GM12878 (cell line): ENCODE results near the gene CDKN2B-AS1. TPM values are rescaled to one million over a fixed set of nuclear protein-coding genes. Genes with fewer than 3 reads are reported as not detected.

Experiments used
- ATAC-seq: fragments of 200-7000 bp; cut with Tn5 transposase; 3 replicates; pipeline ENCODE4 v1.9.1; 2020; ENCODE audit warnings: mild to moderate bottlenecking, moderate library complexity
- BruUV-seq: library from RNA; stranded (reverse); fragments of 400-500 nt; replicated peaks from 2 replicates; lab custom pipeline; 2021; lab: Mats Ljungman, UMichigan
- CTCF ChIA-PET: fragments of 300-600 bp; sonication (Branson Sonifier 250); formaldehyde crosslinking; extraction: SDS; loops from one replicate; lab custom pipeline; 2021; ENCODE audit warnings: inconsistent platforms; lab: Yijun Ruan, JAX
- POLR2A ChIA-PET: fragments of 350-600 bp; formaldehyde crosslinking; extraction: SDS; loops from one replicate; lab custom pipeline; 2021; ENCODE audit warnings: inconsistent platforms; lab: Charles Lee
- RAD21 ChIA-PET: fragments of 300-600 bp; sonication (Branson Sonifier 250); formaldehyde crosslinking; loops from one replicate; lab custom pipeline; 2023; ENCODE audit warnings: antibody characterized with exemption; ENCODE audit not compliant: unreplicated experiment; lab: Charles Lee
- SMC1A ChIA-PET: fragments of 300-600 bp; sonication (Branson Sonifier 250); formaldehyde crosslinking; loops from one replicate; lab custom pipeline; 2023; ENCODE audit not compliant: unreplicated experiment, uncharacterized antibody; lab: Charles Lee
- DNase-seq: peaks from one replicate; pipeline ENCODE4 v3.0.0-alpha.2; 2011; ENCODE audit warnings: low read depth, low spot score
- FAIRE-seq: peaks from 3 replicates; lab custom pipeline; 2011; peaks lifted over from hg19 to GRCh38; lab: Jason Lieb, UNC
- H2AFZ ChIP-seq: 2 replicates; pipeline ENCODE4 v1.6.0; 2011; ENCODE audit warnings: low read depth, low read length, control low read depth; ENCODE audit not compliant: control insufficient read depth
- H3K27ac ChIP-seq: 2 replicates; pipeline ENCODE4 v1.5.1; 2011; ENCODE audit warnings: control low read depth; ENCODE audit not compliant: control insufficient read depth, insufficient read depth
- H3K27me3 ChIP-seq, 2 experiments: replicated peaks in 1 of 2; 2 replicates each; pipeline versions ENCODE4 v1.6.0 to v1.6.1; 2011; ENCODE audit warnings: low read length in 1 of 2; ENCODE audit not compliant: control insufficient read depth in 2 of 2, insufficient read depth in 2 of 2
- H3K36me3 ChIP-seq, 2 experiments: 2 replicates each; pipeline ENCODE4 v1.5.1; 2011; ENCODE audit warnings: low read length in 1 of 2; ENCODE audit not compliant: control insufficient read depth in 2 of 2, insufficient read depth in 2 of 2
- H3K4me1 ChIP-seq: 2 replicates; pipeline ENCODE4 v1.6.1; 2011; ENCODE audit warnings: mild to moderate bottlenecking, low read length, moderate library complexity, mixed read lengths; ENCODE audit not compliant: control insufficient read depth, insufficient read depth
- H3K4me2 ChIP-seq: 2 replicates; pipeline ENCODE4 v1.6.0; 2011; ENCODE audit warnings: control low read depth; ENCODE audit not compliant: control insufficient read depth, insufficient read depth
- H3K4me3 ChIP-seq: fragments of 200-600 bp; sonication (generic); 2 replicates; pipeline ENCODE4 v1.5.1; 2016
- H3K79me2 ChIP-seq: 2 replicates; pipeline ENCODE4 v1.6.0; 2011; ENCODE audit warnings: low read length; ENCODE audit not compliant: control insufficient read depth, insufficient read depth
- H3K9ac ChIP-seq: 2 replicates; pipeline ENCODE4 v1.8.0; 2011; ENCODE audit warnings: low read length, control low read depth, mixed read lengths; ENCODE audit not compliant: control insufficient read depth, insufficient read depth
- H3K9me3 ChIP-seq: replicated peaks from 3 replicates; pipeline ENCODE4 v1.5.1; 2011; ENCODE audit warnings: mild to moderate bottlenecking, low read length; ENCODE audit not compliant: control insufficient read depth, insufficient read depth
- H4K20me1 ChIP-seq: 2 replicates; pipeline ENCODE4 v1.6.0; 2011; ENCODE audit not compliant: control insufficient read depth, insufficient read depth
- ATF7 ChIP-seq: fragments of 450-650 bp; IDR thresholded peaks from 2 replicates; pipeline ENCODE4 v1.6.1; 2016; ENCODE audit warnings: low read depth, mild to moderate bottlenecking
- BCLAF1 ChIP-seq: fragments of 450-650 bp; IDR thresholded peaks from 2 replicates; pipeline ENCODE4 v1.6.1; 2017; ENCODE audit warnings: antibody characterized with exemption, mild to moderate bottlenecking, moderate library complexity
- DPF2 ChIP-seq: fragments of 450-650 bp; IDR thresholded peaks from 2 replicates; pipeline ENCODE4 v1.6.1; 2017; ENCODE audit warnings: mild to moderate bottlenecking
- KDM1A ChIP-seq: fragments of 200-600 bp; sonication (generic); IDR thresholded peaks from 2 replicates; pipeline ENCODE4 v1.6.1; 2016; ENCODE audit warnings: borderline replicate concordance
- LARP7 ChIP-seq: fragments of 450-650 bp; IDR thresholded peaks from 2 replicates; pipeline ENCODE4 v1.6.1; 2017; ENCODE audit warnings: mild to moderate bottlenecking
- NKRF ChIP-seq: fragments of 450-650 bp; conservative IDR thresholded peaks from 2 replicates; pipeline ENCODE4 v1.6.1; 2017; ENCODE audit warnings: mild to moderate bottlenecking, moderate library complexity
- NRF1 ChIP-seq: conservative IDR thresholded peaks from 2 replicates; pipeline ENCODE4 v1.6.1; 2011; ENCODE audit warnings: mild to moderate bottlenecking, low read depth, low read length, improper control_type of control experiment
- PAX5 ChIP-seq: IDR thresholded peaks from 2 replicates; pipeline ENCODE4 v1.6.1; 2011; ENCODE audit warnings: low read depth, low read length, borderline replicate concordance
- SMC3 ChIP-seq: IDR thresholded peaks from 2 replicates; pipeline ENCODE4 v1.6.1; 2011; ENCODE audit warnings: low read length, improper control_type of control experiment, borderline replicate concordance
- SRF ChIP-seq, 2 experiments: IDR thresholded peaks; 2 replicates each; pipeline ENCODE4 v1.6.1; 2011; ENCODE audit warnings: low read depth in 2 of 2, low read length in 2 of 2, mild to moderate bottlenecking in 1 of 2, moderate library complexity in 1 of 2
- TAF1 ChIP-seq: IDR thresholded peaks from 2 replicates; pipeline ENCODE4 v1.6.1; 2011; ENCODE audit warnings: mild to moderate bottlenecking, low read depth, low read length, borderline replicate concordance
- TARDBP ChIP-seq: IDR thresholded peaks from 2 replicates; pipeline ENCODE4 v1.6.1; 2016; ENCODE audit warnings: borderline replicate concordance
- TBL1XR1 ChIP-seq: IDR thresholded peaks from 2 replicates; pipeline ENCODE4 v1.6.1; 2012; ENCODE audit warnings: low read depth, low read length, improper control_type of control experiment
- USF2 ChIP-seq: IDR thresholded peaks from 2 replicates; pipeline ENCODE4 v1.6.1; 2011; ENCODE audit warnings: low read depth, low read length, improper control_type of control experiment, borderline replicate concordance
- WGBS: methylation state at CpG from one replicate; pipeline ENCODE4 v1.1.6; 2016; ENCODE audit warnings: low lambda C conversion rate; ENCODE audit not compliant: insufficient replicate concordance, insufficient coverage; ENCODE audit errors: missing lambda C conversion rate; 5-methylcytosine and 5-hydroxymethylcytosine counted together
- in situ Hi-C: fragments of 300-500 bp; cut with MboI; formaldehyde crosslinking; loops from 9 replicates; pipeline ENCODE4 v1.14.3; 2018; ENCODE audit warnings: mixed read lengths
- intact Hi-C: fragments of 100-400 bp; cut with micrococcal nuclease; formaldehyde crosslinking; loops from one replicate; pipeline ENCODE4 v1.14.2; 2022; ENCODE audit not compliant: unreplicated experiment
- polyA plus RNA-seq, 11 experiments: library from polyadenylated mRNA; depleted of rRNA in 4 of 11; unstranded in 6 of 11; stranded (reverse) in 5 of 11; fragments of >200 nt; fragmentation: Nextera tagmentation in 4 of 11; fragmentation: Illumina TruSeq in 1 of 11; extraction: Ambion mirVana in 4 of 11; extraction: Trizol in 1 of 11; gene quantifications; 1 replicate in 1 of 11; 2 replicates in 10 of 11; pipeline versions ENCODE4 v1.2.1 to v1.2.3, GENCODE V29; 2011 to 2016; ENCODE audit warnings: inconsistent platforms in 2 of 11, missing spikeins in 2 of 11, low read depth in 1 of 11
- total RNA-seq, 4 experiments: library from RNA; depleted of rRNA in 3 of 4; stranded (reverse); fragments of >200 nt in 3 of 4; fragmentation: Illumina TruSeq in 1 of 4; extraction: Trizol in 1 of 4; gene quantifications; 2 replicates each; pipeline versions ENCODE4 v1.2.1 to v1.2.3, GENCODE V29; 2013 to 2021

CDKN2B-AS1 gene
- total and polyA plus RNA-seq, 10 of the 15 experiments (the other 5 are each of a cell fraction or from before 2014, with no cell fraction given) = 0.22 to 2.2 (median 1.0) TPM; not detected in 1

GRCh38 chr9:22060831-22061383 is 66.3 kb downstream of the CDKN2B-AS1 start (continued):
- TF ChIP-seq NKRF (no peak), BCLAF1 (no peak), NRF1 (no peak), TAF1 (no peak)

GRCh38 chr9:22064957-22065356 is 70.4 kb downstream of the CDKN2B-AS1 start:
- Histone ChIP-seq H3K9me3 (no peaks in the 10 kb centered on the region), H3K36me3 (no peaks in the 10 kb centered on the region), H3K27me3 (peaks cover 0 to 2% of the 10 kb centered on the region in 2 experiments; a peak in 1 of 4 replicates), H4K20me1 (no peaks in the 10 kb centered on the region), H2AFZ (no peak overlapping the region), H3K4me3 (no peak overlapping the region), H3K4me2 (no peak overlapping the region), H3K27ac (no peak overlapping the region), H3K4me1 (no peaks in the 10 kb centered on the region), H3K79me2 (no peaks in the 10 kb centered on the region), H3K9ac (no peak overlapping the region)
- ChIA-PET CTCF (interaction anchor here (0.9 to 2.0 kb wide), 2 partner anchors 8 to 38 kb away, joined by 3 to 6 read pairs; no protein-coding TSS in a partner anchor), POLR2A (no interaction called here), SMC1A (interaction anchor here (1.6 kb wide), 1 partner anchor 25 kb away, joined by 3 read pairs; no protein-coding TSS in a partner anchor), RAD21 (no interaction called here)
- no peak for DNase-seq
- no TSS peak for BruUV-seq
- ATAC-seq = no peak
- intact Hi-C loops = no loop called here
- no peak for FAIRE-seq
- WGBS = 100% methylated on average over 2 of the region's 2 CpGs
- in situ Hi-C loops = no loop called here
- no peak for TF ChIP-seq LARP7
- no peak for TF ChIP-seq TARDBP
- TF ChIP-seq SMC3 = no peak
- TF ChIP-seq SRF (IDR thresholded peaks at IDR 0.05; ENCODE audit: low read depth in 2 of 2, low read length in 2 of 2) = no peak
- no peak for TF ChIP-seq TBL1XR1
- TF ChIP-seq USF2 = no peak
- TF ChIP-seq PAX5 = no peak
- TF ChIP-seq ATF7 = no peak
- TF ChIP-seq DPF2 = no peak
- no peak for TF ChIP-seq KDM1A
